Activated B cell treated with CpG ODN at 0.5 μM for 24 hours (primary cell): ENCODE data around the gene USF1. TPM values are rescaled to one million over a fixed set of nuclear protein-coding genes. Genes with fewer than 3 reads are reported as not detected.
"Not testable (repeated sequence)": the region's sequence is repeated elsewhere in the genome, so short reads cannot be mapped to it uniquely, and the experiment has no call there.

Experiments
- ATAC-seq: fragments of 200-7000 bp; cut with Tn5 transposase; one replicate; pipeline ENCODE4 v1.10.0; 2021; ENCODE audit warnings: low read depth, mild to moderate bottlenecking, moderate library complexity
- CTCF ChIA-PET: fragments of 350-600 bp; sonication (Branson Sonifier 250); formaldehyde crosslinking; loops from one replicate; lab custom pipeline; 2021; ENCODE audit warnings: antibody characterized with exemption; lab: Charles Lee
- POLR2A ChIA-PET: fragments of 350-600 bp; sonication (Branson Sonifier 250); formaldehyde crosslinking; loops from one replicate; lab custom pipeline; 2021; ENCODE audit warnings: antibody characterized with exemption; lab: Charles Lee
- DNase-seq: peaks from one replicate; pipeline ENCODE4 v3.0.0; 2022
- H3K27ac Mint-ChIP-seq: one replicate; pipeline ENCODE4 v1.8.0; 2020; ENCODE audit warnings: mixed read lengths
- H3K27me3 Mint-ChIP-seq: one replicate; pipeline ENCODE4 v1.8.0; 2021; ENCODE audit warnings: mixed read lengths
- H3K36me3 Mint-ChIP-seq: one replicate; pipeline ENCODE4 v1.8.0; 2021; ENCODE audit warnings: low read depth, mixed read lengths
- H3K4me1 Mint-ChIP-seq: one replicate; pipeline ENCODE4 v1.8.0; 2021; ENCODE audit warnings: mixed read lengths
- H3K4me3 Mint-ChIP-seq: one replicate; pipeline ENCODE4 v1.8.0; 2020; ENCODE audit warnings: mild to moderate bottlenecking, mixed read lengths
- H3K9me3 Mint-ChIP-seq: one replicate; pipeline ENCODE4 v1.8.0; 2020; ENCODE audit warnings: mixed read lengths
- intact Hi-C: fragments of 100-400 bp; cut with micrococcal nuclease; formaldehyde crosslinking; loops from one replicate; pipeline ENCODE4 v1.15.1; 2024
- total RNA-seq: library from RNA; stranded (reverse); gene quantifications from 2 replicates; pipeline ENCODE4 v1.2.3, GENCODE V29; 2022
- TF ChIP-seq, protein P1 (sequence below): fragments of 200-600 bp; IDR thresholded peaks from one replicate; pipeline ENCODE4 v1.8.0; 2022; ENCODE audit warnings: antibody characterized with exemption, mild to moderate bottlenecking

Gene USF1
- total RNA-seq, 1 donor from 2014 or later: 143 TPM

DNA sequence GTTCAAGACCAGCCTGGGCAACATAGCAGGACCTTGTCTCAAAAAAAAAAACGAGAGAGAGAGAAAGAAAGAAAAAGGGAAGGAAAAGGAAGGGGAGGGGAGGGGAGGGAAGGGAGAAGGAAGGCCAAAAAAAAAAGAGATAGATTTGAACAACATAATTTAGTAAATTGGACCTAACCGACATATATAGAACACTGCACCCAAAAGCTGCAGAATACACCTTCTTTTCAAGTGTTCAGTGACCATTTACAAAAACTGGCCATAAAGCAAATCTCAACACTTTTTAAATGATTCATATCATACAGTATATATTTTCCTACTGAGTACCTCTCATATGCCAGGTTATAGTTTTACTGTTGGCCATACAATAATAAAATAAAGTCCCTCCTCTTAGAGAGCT lies 13.9 kb downstream of the USF1 start:
- ChIA-PET POLR2A (interaction anchor here (0.7 kb wide), 1 partner anchor 10 kb away, joined by 4 read pairs; no protein-coding TSS in a partner anchor), CTCF (no interaction called here)
- DNase-seq (no peak), ATAC-seq (no peak)
- Mint-ChIP-seq H3K27me3 (no peaks in the 10 kb centered on the region), H3K9me3 (peaks cover 4% of the 10 kb centered on the region), H3K4me1 (peaks cover 16% of the 10 kb centered on the region), H3K36me3 (peaks cover 14% of the 10 kb centered on the region), H3K4me3 (no peak overlapping the region), H3K27ac (peak overlapping the region; percentile 37)
- TF ChIP-seq, protein P1, sequence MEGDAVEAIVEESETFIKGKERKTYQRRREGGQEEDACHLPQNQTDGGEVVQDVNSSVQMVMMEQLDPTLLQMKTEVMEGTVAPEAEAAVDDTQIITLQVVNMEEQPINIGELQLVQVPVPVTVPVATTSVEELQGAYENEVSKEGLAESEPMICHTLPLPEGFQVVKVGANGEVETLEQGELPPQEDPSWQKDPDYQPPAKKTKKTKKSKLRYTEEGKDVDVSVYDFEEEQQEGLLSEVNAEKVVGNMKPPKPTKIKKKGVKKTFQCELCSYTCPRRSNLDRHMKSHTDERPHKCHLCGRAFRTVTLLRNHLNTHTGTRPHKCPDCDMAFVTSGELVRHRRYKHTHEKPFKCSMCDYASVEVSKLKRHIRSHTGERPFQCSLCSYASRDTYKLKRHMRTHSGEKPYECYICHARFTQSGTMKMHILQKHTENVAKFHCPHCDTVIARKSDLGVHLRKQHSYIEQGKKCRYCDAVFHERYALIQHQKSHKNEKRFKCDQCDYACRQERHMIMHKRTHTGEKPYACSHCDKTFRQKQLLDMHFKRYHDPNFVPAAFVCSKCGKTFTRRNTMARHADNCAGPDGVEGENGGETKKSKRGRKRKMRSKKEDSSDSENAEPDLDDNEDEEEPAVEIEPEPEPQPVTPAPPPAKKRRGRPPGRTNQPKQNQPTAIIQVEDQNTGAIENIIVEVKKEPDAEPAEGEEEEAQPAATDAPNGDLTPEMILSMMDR: no peak
- intact Hi-C loops: no loop called here

DNA sequence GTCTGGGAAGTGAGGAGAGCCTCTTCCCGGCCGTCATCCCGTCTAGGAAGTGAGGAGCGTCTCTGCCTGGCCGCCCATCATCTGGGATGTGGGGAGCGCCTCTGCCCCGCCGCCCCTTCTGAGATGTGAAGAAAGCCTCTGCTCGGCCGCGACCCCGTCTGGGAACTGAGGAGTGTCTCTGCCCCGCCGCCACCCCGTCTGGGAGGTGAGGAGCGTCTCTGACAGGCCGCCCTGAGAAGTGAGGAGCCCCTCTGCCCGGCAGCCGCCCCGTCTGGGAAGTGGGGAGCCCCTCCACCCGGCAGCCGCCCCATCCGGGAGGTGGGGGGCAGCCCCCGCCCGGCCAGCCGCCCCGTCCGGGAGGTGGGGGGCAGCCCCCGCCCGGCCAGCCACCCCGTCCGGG lies 16.3 kb downstream of the USF1 start:
- POLR2A ChIA-PET, H3K27me3 Mint-ChIP-seq, H3K4me3 Mint-ChIP-seq, DNase-seq, intact Hi-C loops, ATAC-seq, CTCF ChIA-PET, H3K27ac Mint-ChIP-seq, H3K9me3 Mint-ChIP-seq: not testable (repeated sequence)
- peaks cover 18% of the 10 kb centered on the region for H3K4me1 Mint-ChIP-seq
- H3K36me3 Mint-ChIP-seq: peaks cover 16% of the 10 kb centered on the region

DNA sequence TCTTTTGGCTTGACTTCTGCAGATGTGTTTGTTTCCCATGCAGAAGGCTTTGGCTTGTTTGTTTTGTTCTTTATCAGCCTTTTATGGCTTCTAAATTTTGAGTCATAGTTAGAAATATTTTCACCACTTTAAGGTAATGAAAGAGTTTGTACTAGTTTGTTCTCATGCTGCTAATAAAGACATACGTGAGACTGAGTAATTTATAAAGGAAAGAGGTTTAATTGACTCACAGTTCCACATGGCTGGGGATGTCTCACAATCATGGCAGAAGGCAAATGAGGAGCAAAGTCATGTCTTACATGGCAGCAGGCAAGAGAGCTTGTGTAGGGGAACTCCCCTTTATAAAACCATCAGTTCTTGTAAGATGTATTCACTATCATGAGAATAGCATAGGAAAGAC lies 18.8 kb downstream of the USF1 start:
- Mint-ChIP-seq H3K36me3 (peaks cover 13% of the 10 kb centered on the region), H3K4me1 (peaks cover 12% of the 10 kb centered on the region)
- H3K4me3 Mint-ChIP-seq, intact Hi-C loops, DNase-seq, H3K27me3 Mint-ChIP-seq, H3K27ac Mint-ChIP-seq, ATAC-seq, H3K9me3 Mint-ChIP-seq: not testable (repeated sequence)
- ChIA-PET POLR2A (interaction anchor here (0.6 to 0.9 kb wide), 4 partner anchors 13 to 363 kb away, joined by 5 to 13 read pairs (median 6); partner anchors contain the start of gene USF1), CTCF (interaction anchor here (2.3 kb wide), 1 partner anchor 29 kb away, joined by 7 read pairs; no protein-coding TSS in a partner anchor)

DNA sequence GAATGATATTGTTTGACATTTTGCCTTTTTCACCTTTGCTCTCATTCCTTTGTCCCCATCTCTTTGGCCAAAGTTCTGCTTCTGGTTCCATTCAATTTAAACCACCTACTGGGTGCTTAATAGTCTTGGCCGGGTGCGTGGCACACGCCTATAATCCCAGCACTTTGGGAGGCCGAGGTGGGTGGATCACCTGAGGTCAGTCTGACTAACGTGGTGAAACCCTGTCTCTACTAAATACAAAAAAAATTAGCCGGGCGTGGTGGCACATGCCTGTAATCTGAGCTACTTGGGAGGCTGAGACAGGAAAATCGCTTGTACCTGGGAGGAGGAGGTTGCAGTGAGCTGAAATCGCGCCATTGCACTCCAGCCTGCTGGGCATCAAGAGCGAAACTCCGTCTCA lies 23.3 kb downstream of the USF1 start:
- H3K27ac Mint-ChIP-seq, ATAC-seq, DNase-seq, H3K36me3 Mint-ChIP-seq, intact Hi-C loops, H3K9me3 Mint-ChIP-seq, H3K27me3 Mint-ChIP-seq: not testable (repeated sequence)
- POLR2A ChIA-PET: interaction anchor here (2.6 to 2.7 kb wide), 2 partner anchors 24 to 74 kb away, joined by 16 to 63 read pairs; partner anchors contain the start of gene USF1
- CTCF ChIA-PET: interaction anchor here (2.9 kb wide), 1 partner anchor 25 kb away, joined by 17 read pairs; no protein-coding TSS in a partner anchor
- Mint-ChIP-seq H3K4me3 (peak overlapping the region; percentile 7), H3K4me1 (peaks cover 33% of the 10 kb centered on the region)

DNA sequence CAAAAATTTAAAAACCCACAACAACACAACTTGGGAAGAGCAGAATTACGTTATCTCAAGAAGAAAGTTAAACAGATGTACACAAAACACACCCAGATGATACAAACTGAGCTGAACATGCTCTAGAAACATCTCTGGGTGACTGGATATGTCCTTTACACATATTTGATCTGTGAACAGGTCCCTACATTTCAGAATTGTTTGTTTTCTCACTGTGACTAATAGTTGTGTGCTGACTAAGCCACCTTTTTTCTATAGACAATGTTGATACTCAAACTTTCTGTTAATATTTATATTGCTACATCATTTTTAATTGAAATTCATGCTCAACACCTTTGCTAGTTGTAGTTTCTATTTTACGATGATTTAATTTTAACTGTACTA lies 23.8 kb downstream of the USF1 start:
- POLR2A ChIA-PET: interaction anchor here (1.5 to 2.7 kb wide), 4 partner anchors 17 to 132 kb away, joined by 4 to 63 read pairs (median 28); partner anchors contain the start of genes TSTD1, UFC1 and USF1
- Mint-ChIP-seq H3K27ac (no peak overlapping the region), H3K36me3 (peaks cover 3% of the 10 kb centered on the region), H3K4me1 (peaks cover 30% of the 10 kb centered on the region), H3K27me3 (no peaks in the 10 kb centered on the region), H3K4me3 (peak overlapping the region; percentile 95), H3K9me3 (peaks cover 2% of the 10 kb centered on the region)
- ATAC-seq: no peak
- CTCF ChIA-PET: interaction anchor here (2.1 to 2.9 kb wide), 2 partner anchors 18 to 25 kb away, joined by 9 to 17 read pairs; partner anchors contain the start of gene TSTD1
- no peak for DNase-seq
- intact Hi-C loops: loop anchor here (1.0 to 2.0 kb wide), 5 partner anchors 9 to 47 kb away; partner anchors contain the start of genes ARHGAP30 and USF1
- TF ChIP-seq, protein P1: no peak

DNA sequence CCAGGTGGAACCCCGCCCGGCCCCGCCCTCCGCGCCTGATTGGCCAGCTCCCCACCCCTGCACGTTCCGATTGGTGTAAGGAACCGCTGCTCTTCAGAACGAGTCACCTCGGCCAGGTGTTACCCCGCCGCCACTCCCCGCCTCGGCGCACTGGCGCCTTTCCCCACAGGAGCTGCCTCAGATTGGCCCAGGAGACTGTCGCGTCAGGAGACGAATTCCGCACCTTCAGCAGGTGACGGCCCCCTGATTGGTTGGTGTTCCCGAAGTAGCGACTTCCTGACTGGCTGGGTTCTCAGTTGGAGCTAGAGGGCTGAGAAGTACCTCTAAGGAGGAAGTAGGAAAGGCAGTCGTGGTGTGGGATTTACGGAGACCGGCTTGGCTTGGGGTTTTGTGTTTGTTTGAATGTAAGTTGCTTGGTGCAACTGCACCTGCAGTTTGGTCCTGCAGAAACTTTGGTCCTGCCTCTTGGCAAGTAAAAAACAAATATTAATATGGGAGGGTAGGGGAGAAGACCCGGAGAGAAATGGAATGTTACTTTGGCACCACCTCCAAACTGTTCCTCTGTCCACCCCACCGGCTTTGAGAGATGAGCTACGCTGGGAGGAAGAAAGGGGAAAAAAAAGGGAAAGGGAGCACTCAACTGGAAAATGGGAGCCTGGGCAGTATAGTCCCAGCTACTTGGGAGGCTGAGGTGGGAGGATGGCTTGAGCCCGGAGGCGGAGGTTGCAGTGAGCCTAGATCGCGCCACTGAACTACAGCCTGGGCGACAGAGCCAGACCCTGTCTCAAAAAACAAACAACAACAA lies 24.4 kb downstream of the USF1 start:
- H3K27ac Mint-ChIP-seq: peak overlapping the region; percentile 91
- H3K9me3 Mint-ChIP-seq: no peaks in the 10 kb centered on the region
- CTCF ChIA-PET: interaction anchor here (0.8 to 2.9 kb wide), 5 partner anchors 18 to 97 kb away, joined by 3 to 17 read pairs (median 9); partner anchors contain the start of genes KLHDC9, NIT1, PFDN2 and TSTD1
- no peaks in the 10 kb centered on the region for H3K27me3 Mint-ChIP-seq
- peak; percentile 74 for DNase-seq
- H3K36me3 Mint-ChIP-seq: no peaks in the 10 kb centered on the region
- POLR2A ChIA-PET: interaction anchor here (0.5 to 2.7 kb wide), 18 partner anchors 9 to 682 kb away, joined by 3 to 63 read pairs (median 4); partner anchors contain the start of genes ARHGAP30, NIT1, PFDN2 and TSTD1
- H3K4me1 Mint-ChIP-seq: peaks cover 27% of the 10 kb centered on the region
- TF ChIP-seq, protein P1: no peak
- peak overlapping the region; percentile 95 for H3K4me3 Mint-ChIP-seq
- intact Hi-C loops: loop anchor here (1.0 to 2.0 kb wide), 5 partner anchors 8 to 47 kb away; partner anchors contain the start of genes ARHGAP30 and USF1
- peak; percentile 92 for ATAC-seq
